ENCODE results near the gene CSF1.

- TF ChIP-seq ZNF280D (CRISPR knock-in tag; IDR thresholded peaks at IDR 0.05) (no peak), MAFK (conservative IDR thresholded peaks at IDR 0.05 in 1 of 2, IDR thresholded peaks at IDR 0.05 in 1 of 2; ENCODE audit: low read length in 2 of 2) (no peak), MAX (IDR thresholded peaks at IDR 0.05) (no peak), RFX5 (IDR thresholded peaks at IDR 0.05; ENCODE audit: low read depth, low read length) (no peak), ZNF709 (CRISPR knock-in tag; IDR thresholded peaks at IDR 0.05) (no peak)
Measured at GRCh38 chr1:109938556-109938955, 27.9 kb downstream of the CSF1 start.

Data from HepG2 (cell line).